Neural cell (in vitro differentiated cells): ENCODE data around the gene RIMS4. TPM values are rescaled to one million over a fixed set of nuclear protein-coding genes. Genes with fewer than 3 reads are reported as not detected.
A peak's percentile ranks its signal among the peaks of the same experiment; 100 is the strongest.

Source experiments
- H2AFZ ChIP-seq: fragments of 200-600, 300-800 bp; sonication (generic), shearing (Covaris generic); 2 replicates; pipeline ENCODE4 v1.6.0; 2014; ENCODE audit warnings: low read depth, mild to moderate bottlenecking, antibody characterized with exemption, low read length, moderate library complexity
- H3F3A ChIP-seq: fragments of 200-600 bp; shearing (Covaris generic); 2 replicates; pipeline ENCODE4 v1.6.1; 2016; ENCODE audit warnings: mild to moderate bottlenecking, moderate library complexity, mixed read lengths, antibody characterized with exemption, low read length; ENCODE audit not compliant: insufficient read depth, poor library complexity, severe bottlenecking
- H3K27ac ChIP-seq: fragments of 200-600, 300-800 bp; sonication (generic), shearing (Covaris generic); 2 replicates; pipeline ENCODE4 v1.5.1; 2014; ENCODE audit warnings: mild to moderate bottlenecking, low read length, moderate library complexity
- H3K27me3 ChIP-seq: fragments of 300-800, 200-600 bp; sonication (generic), shearing (Covaris generic); 2 replicates; pipeline ENCODE4 v1.6.0; 2014; ENCODE audit warnings: mild to moderate bottlenecking, low read depth, low read length, moderate library complexity; ENCODE audit not compliant: insufficient read depth
- H3K36me3 ChIP-seq: fragments of 300-800, 200-600 bp; sonication (generic), shearing (Covaris generic); 2 replicates; pipeline ENCODE4 v1.5.1; 2014; ENCODE audit warnings: mild to moderate bottlenecking, antibody characterized with exemption, low read length, moderate library complexity; ENCODE audit not compliant: insufficient read depth
- H3K4me2 ChIP-seq: fragments of 300-800, 200-600 bp; sonication (generic), shearing (Covaris generic); 2 replicates; pipeline ENCODE4 v1.6.0; 2014; ENCODE audit warnings: mild to moderate bottlenecking, low read length
- H3K4me3 ChIP-seq: fragments of 300-800, 200-600 bp; sonication (generic), shearing (Covaris generic); 2 replicates; pipeline ENCODE4 v1.5.1; 2014; ENCODE audit warnings: mild to moderate bottlenecking, low read length, moderate library complexity
- H3K79me2 ChIP-seq: fragments of 200-600 bp; shearing (Covaris generic); replicated peaks from 2 replicates; pipeline ENCODE4 v1.6.0; 2014; ENCODE audit warnings: mild to moderate bottlenecking, low read length, moderate library complexity; ENCODE audit not compliant: insufficient read depth
- H3K9ac ChIP-seq: fragments of 300-800, 200-600 bp; sonication (generic), shearing (Covaris generic); 2 replicates; pipeline ENCODE4 v1.6.1; 2016; ENCODE audit warnings: mild to moderate bottlenecking, low read length, mixed read lengths
- H3K9me2 ChIP-seq: fragments of 200-600 bp; shearing (Covaris generic); 2 replicates; pipeline ENCODE4 v1.6.1; 2016; ENCODE audit warnings: mild to moderate bottlenecking, low read length, mixed read lengths; ENCODE audit not compliant: insufficient read depth
- H3K9me3 ChIP-seq: fragments of 200-600, 300-800 bp; sonication (generic), shearing (Covaris generic); 2 replicates; pipeline ENCODE4 v1.6.1; 2016; ENCODE audit warnings: mild to moderate bottlenecking, mixed run types, low read length, moderate library complexity, mixed read lengths
- H4K20me1 ChIP-seq: fragments of 200-600 bp; shearing (Covaris generic); 2 replicates; pipeline ENCODE4 v1.6.1; 2016; ENCODE audit warnings: mild to moderate bottlenecking, mixed run types; ENCODE audit not compliant: insufficient read depth
- EP300 ChIP-seq: fragments of 450-650 bp; conservative IDR thresholded peaks from 2 replicates; pipeline ENCODE4 v1.6.1; 2014; ENCODE audit warnings: antibody characterized with exemption, mild to moderate bottlenecking, moderate library complexity; ENCODE audit not compliant: poor library complexity, severe bottlenecking
- EZH2 ChIP-seq: fragments of 200-600, 300-800 bp; shearing (Covaris generic), sonication (generic); IDR thresholded peaks from 2 replicates; pipeline ENCODE4 v1.6.1; 2014; ENCODE audit warnings: antibody characterized with exemption, low read length, borderline replicate concordance, mild to moderate bottlenecking; ENCODE audit not compliant: insufficient read depth, poor library complexity, severe bottlenecking
- MXI1 ChIP-seq: fragments of 450-650 bp; conservative IDR thresholded peaks from 2 replicates; pipeline ENCODE4 v1.6.1; 2014; ENCODE audit warnings: antibody characterized with exemption, mild to moderate bottlenecking; ENCODE audit not compliant: poor library complexity, severe bottlenecking
- POLR2AphosphoS5 ChIP-seq: IDR thresholded peaks from 2 replicates; pipeline ENCODE4 v1.6.1; 2012
- RAD21 ChIP-seq: fragments of 450-650 bp; conservative IDR thresholded peaks from 2 replicates; pipeline ENCODE4 v1.6.1; 2014; ENCODE audit warnings: antibody characterized with exemption, mild to moderate bottlenecking, moderate library complexity
- SMC3 ChIP-seq: fragments of 450-650 bp; conservative IDR thresholded peaks from 2 replicates; pipeline ENCODE4 v1.6.1; 2014; ENCODE audit warnings: antibody characterized with exemption, mild to moderate bottlenecking, moderate library complexity; ENCODE audit not compliant: poor library complexity
- TAF1 ChIP-seq: IDR thresholded peaks from 2 replicates; pipeline ENCODE4 v1.6.1; 2012; ENCODE audit warnings: low read depth
- polyA plus RNA-seq: library from polyadenylated mRNA; depleted of rRNA; stranded (reverse); fragments of >200 nt; gene quantifications from 2 replicates; pipeline ENCODE4 v1.2.3, GENCODE V29; 2014
- TF ChIP-seq, protein P1 (sequence below): IDR thresholded peaks from 2 replicates; pipeline ENCODE4 v1.6.1; 2012; ENCODE audit warnings: borderline replicate concordance
- TF ChIP-seq, protein P2 (sequence below): fragments of 450-650 bp; IDR thresholded peaks from 2 replicates; pipeline ENCODE4 v1.5.1; 2014; ENCODE audit warnings: antibody characterized with exemption, mild to moderate bottlenecking, moderate library complexity; ENCODE audit not compliant: poor library complexity, severe bottlenecking

The RIMS4 gene
- polyA plus RNA-seq, 1 donor from 2014 or later, result 40.6 TPM

DNA sequence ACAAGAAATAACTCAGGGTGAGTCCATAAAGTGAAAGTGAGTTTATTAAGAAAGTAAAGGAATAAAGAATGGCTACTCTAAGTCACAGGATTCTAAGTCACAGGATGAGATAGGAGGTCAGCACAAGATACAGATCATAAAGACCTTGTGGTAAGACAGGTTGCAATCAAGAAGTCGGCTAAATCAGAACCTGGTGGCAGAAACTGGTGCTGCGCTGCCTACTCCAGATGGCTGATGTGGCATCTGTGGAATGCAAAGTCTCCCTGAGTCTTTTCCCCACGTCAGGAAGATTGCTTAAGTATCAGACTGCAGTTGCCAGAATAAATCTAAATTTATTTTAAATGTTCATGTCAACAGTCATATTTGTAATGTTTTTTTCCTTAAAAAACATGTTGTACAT lies 75.4 kb downstream of the RIMS4 start:
- no peaks in the 10 kb centered on the region for H3F3A ChIP-seq
- no peaks in the 10 kb centered on the region for H3K79me2 ChIP-seq
- no peak overlapping the region for H2AFZ ChIP-seq
- H3K27me3 ChIP-seq, result no peaks in the 10 kb centered on the region
- no peaks in the 10 kb centered on the region for H4K20me1 ChIP-seq
- H3K36me3 ChIP-seq, result no peaks in the 10 kb centered on the region
- H3K9me2 ChIP-seq, result no peaks in the 10 kb centered on the region
- no peak overlapping the region for H3K4me3 ChIP-seq
- TF ChIP-seq MXI1 (no peak), POLR2AphosphoS5 (no peak), EP300 (no peak), SMC3 (no peak), TAF1 (no peak), EZH2 (no peak), RAD21 (no peak)
- TF ChIP-seq, protein P1, sequence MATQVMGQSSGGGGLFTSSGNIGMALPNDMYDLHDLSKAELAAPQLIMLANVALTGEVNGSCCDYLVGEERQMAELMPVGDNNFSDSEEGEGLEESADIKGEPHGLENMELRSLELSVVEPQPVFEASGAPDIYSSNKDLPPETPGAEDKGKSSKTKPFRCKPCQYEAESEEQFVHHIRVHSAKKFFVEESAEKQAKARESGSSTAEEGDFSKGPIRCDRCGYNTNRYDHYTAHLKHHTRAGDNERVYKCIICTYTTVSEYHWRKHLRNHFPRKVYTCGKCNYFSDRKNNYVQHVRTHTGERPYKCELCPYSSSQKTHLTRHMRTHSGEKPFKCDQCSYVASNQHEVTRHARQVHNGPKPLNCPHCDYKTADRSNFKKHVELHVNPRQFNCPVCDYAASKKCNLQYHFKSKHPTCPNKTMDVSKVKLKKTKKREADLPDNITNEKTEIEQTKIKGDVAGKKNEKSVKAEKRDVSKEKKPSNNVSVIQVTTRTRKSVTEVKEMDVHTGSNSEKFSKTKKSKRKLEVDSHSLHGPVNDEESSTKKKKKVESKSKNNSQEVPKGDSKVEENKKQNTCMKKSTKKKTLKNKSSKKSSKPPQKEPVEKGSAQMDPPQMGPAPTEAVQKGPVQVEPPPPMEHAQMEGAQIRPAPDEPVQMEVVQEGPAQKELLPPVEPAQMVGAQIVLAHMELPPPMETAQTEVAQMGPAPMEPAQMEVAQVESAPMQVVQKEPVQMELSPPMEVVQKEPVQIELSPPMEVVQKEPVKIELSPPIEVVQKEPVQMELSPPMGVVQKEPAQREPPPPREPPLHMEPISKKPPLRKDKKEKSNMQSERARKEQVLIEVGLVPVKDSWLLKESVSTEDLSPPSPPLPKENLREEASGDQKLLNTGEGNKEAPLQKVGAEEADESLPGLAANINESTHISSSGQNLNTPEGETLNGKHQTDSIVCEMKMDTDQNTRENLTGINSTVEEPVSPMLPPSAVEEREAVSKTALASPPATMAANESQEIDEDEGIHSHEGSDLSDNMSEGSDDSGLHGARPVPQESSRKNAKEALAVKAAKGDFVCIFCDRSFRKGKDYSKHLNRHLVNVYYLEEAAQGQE, result no peak
- TF ChIP-seq, protein P2, sequence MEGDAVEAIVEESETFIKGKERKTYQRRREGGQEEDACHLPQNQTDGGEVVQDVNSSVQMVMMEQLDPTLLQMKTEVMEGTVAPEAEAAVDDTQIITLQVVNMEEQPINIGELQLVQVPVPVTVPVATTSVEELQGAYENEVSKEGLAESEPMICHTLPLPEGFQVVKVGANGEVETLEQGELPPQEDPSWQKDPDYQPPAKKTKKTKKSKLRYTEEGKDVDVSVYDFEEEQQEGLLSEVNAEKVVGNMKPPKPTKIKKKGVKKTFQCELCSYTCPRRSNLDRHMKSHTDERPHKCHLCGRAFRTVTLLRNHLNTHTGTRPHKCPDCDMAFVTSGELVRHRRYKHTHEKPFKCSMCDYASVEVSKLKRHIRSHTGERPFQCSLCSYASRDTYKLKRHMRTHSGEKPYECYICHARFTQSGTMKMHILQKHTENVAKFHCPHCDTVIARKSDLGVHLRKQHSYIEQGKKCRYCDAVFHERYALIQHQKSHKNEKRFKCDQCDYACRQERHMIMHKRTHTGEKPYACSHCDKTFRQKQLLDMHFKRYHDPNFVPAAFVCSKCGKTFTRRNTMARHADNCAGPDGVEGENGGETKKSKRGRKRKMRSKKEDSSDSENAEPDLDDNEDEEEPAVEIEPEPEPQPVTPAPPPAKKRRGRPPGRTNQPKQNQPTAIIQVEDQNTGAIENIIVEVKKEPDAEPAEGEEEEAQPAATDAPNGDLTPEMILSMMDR, result no peak
- H3K9me3 ChIP-seq, result no peaks in the 10 kb centered on the region
- H3K27ac ChIP-seq, result no peak overlapping the region
- no peak overlapping the region for H3K4me2 ChIP-seq
- H3K9ac ChIP-seq, result no peak overlapping the region

DNA sequence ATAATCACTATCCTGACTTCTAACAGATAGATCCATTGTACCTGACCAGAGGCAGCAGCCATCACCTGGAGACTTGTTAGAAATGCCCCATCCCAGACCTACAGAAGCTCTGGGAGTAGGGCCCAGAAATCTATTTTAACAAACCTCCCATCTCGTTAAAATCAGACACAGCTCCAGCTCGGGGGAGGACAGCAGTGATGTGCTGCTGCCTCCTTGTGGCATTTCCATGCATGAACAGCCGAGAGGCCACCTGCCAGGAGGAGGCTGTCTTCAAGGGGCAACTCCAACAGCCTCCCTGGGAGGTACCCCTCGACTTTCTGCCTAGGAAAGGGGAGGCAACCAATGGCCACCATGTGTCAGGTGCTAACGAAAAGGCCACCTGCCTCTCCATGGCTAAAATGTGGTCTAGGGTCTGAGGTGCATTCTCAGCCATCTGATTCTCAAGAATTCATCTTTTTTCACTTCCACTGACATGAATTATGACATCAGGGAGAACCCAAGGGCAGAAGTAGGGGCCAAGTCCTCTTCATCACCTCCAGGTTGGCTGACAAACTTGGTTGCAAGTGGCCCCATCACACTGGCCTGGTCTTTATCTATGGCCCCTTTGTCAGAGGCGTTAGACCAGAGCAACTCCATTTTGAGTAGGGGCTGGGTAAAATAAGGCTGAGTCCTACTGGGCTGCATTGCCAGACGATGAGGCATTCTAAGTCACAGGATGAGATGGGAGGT lies 76.8 kb downstream of the RIMS4 start:
- Histone ChIP-seq H3K36me3 (no peaks in the 10 kb centered on the region), H3K27ac (no peak overlapping the region), H3K9ac (no peak overlapping the region), H4K20me1 (no peaks in the 10 kb centered on the region), H3K79me2 (no peaks in the 10 kb centered on the region), H3K27me3 (no peaks in the 10 kb centered on the region), H3K4me3 (no peak overlapping the region), H2AFZ (no peak overlapping the region), H3K9me2 (no peaks in the 10 kb centered on the region), H3K9me3 (no peaks in the 10 kb centered on the region), H3F3A (no peaks in the 10 kb centered on the region), H3K4me2 (no peak overlapping the region)
- TF ChIP-seq, protein P1, result no peak
- TF ChIP-seq RAD21 (peak; percentile 43), SMC3 (peak; percentile 41), MXI1 (no peak)
- TF ChIP-seq, protein P2, result peak; percentile 51
